SK-N-DZ (cell line): ENCODE results near the gene PPP1R1A.
A peak's percentile ranks its signal among the peaks of the same experiment; 100 is the strongest.

Source experiments
- DNase-seq: peaks from one replicate; pipeline ENCODE4 v3.0.0-alpha.2; 2015; ENCODE audit warnings: low spot score

The PPP1R1A gene

GRCh38 chr12:54603872-54604271, 15.4 kb upstream of the PPP1R1A start:
- DNase-seq = no peak

DNA sequence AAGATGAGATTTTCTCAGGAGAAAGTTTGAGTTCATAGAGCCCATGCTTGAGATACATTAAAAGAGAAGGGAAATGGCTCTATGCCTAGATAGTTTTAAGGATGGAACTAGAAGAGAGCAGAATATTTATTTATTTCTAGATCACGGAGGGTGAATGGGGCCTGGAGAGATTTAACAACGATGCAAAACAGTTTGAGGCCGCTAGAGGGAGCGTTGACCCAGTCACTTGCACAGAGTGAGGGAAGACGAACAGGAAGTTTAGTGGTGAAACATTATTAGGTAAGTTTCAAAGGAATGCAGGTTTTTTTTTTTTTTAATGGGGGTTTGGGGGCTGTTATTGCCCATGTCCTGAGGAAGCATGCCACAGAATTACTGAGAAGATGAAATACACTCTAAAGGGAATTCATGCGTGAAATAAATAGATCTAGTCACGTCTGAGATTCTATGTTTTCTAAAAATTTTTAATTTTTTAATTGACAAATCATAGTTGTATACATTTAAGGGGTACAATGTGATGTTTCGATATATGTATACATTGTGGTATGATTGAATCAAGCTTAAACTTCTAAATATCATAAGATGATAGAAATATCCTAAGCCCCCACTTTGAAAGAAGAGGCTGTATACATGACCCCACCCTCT, 14.8 kb upstream of the PPP1R1A start:
- peak; percentile 52 for DNase-seq

- no peak for DNase-seq
These were observed 14.2 kb upstream of the PPP1R1A start for GRCh38 chr12:54602661-54603060.

DNA sequence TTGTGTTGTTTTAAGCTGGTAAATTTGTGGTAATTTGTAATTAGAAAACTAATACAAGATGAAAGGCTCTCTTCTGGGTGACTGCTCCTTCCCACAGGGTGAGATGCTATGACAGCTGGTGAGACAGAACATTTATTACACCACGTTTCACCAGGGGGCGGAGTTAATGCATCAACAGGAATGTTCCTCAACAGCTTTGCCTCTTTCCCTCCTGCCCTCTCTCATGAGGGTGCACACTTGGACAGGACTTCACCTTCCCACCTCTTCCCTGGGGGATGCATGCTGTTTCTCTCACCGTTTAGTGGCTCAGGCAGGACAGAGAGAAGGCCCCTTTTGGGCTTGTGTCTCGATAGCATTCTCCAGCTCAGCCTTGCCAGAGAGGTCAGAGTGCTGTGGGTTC, 13.4 kb upstream of the PPP1R1A start:
- no peak for DNase-seq

DNA sequence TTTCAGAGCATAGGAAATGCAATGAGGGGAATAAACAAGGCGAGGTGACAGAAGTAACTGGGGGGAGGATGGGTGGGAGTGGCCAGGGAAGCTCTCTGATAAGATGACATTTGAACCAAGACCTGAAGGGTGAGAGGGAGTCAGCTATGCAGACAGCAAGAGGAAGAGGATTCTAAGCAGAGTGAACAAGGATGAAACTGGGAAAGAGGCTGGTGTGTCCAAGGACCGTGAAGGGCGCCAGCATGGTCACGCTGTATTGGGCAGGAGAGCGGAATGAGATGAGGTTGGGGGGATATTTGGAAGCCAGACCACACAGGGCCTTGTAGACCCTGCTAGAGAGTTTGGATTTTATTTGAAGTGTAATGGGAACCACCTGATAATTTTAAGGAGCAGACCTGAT, 10.5 kb upstream of the PPP1R1A start:
- DNase-seq = no peak

DNA sequence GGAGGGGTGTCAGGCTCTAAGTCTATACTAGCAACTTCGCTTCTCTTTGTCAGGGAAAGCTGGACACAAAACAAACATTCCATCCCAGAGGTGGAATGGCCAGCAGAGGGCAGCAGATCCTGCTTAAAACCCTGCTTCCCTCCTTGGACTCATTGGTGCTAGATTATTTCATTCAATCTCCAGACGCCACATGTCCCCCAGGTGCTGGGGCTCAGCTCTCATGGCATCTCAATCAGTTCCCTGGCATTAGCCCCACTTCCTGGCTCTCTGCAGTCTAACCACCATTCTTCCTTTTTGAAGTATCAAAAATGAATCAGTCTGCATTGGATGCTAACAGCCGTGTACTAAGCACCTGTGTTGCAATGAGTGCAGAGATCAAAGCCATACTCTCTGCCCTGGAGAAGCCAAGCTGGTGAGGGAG, 8.1 kb upstream of the PPP1R1A start:
- peak; percentile 55 for DNase-seq

GRCh38 chr12:54595471-54595870, 7.0 kb upstream of the PPP1R1A start:
- DNase-seq = no peak

GRCh38 chr12:54593725-54594124, 5.3 kb upstream of the PPP1R1A start:
- DNase-seq = no peak

DNA sequence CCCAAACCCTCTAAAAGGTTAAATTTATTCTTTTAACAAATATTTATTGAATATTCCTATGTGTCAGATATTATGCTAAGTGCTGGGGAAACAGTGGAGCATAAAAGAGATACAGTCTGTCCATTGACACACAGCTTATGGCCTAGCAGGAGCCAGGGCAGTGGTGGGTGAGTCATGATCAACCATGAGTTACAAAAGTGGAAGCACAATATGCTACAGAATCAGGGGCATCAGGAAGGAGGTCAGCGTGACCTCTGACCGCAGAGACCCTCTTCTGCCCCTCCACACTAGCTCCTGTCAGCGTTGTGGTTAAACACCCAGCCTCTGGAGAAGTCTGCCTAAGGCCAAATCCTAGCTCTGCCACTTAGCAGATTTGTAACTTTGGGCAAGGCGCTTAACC, 4.7 kb upstream of the PPP1R1A start:
- DNase-seq = no peak

- no peak for DNase-seq
These were observed 3.9 kb upstream of the PPP1R1A start for GRCh38 chr12:54592316-54592715.

- no peak for DNase-seq
These were observed 2.6 kb upstream of the PPP1R1A start for GRCh38 chr12:54590978-54591591.

- DNase-seq = no peak
These were observed 1.5 kb upstream of the PPP1R1A start for GRCh38 chr12:54589964-54590363.

DNA sequence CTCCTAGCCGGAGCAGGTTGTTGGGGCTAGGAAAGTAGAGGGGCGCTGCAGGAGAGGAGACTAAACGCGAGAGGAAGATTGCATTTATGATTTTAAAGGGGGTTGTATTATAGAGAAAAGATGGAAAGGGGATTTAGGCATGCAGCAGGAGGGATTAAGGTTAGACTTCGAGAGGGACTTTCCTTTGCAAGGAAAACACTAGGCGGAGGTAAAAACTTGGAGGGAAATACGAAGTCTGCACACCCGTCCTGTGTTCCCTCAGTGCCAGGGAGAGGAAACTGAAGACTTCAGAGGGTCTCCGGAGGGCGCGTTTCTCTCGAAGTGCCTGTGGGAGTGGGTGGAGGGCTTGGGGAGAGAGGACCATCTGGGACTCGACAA, 420 bp upstream of the PPP1R1A start:
- DNase-seq = no peak

DNA sequence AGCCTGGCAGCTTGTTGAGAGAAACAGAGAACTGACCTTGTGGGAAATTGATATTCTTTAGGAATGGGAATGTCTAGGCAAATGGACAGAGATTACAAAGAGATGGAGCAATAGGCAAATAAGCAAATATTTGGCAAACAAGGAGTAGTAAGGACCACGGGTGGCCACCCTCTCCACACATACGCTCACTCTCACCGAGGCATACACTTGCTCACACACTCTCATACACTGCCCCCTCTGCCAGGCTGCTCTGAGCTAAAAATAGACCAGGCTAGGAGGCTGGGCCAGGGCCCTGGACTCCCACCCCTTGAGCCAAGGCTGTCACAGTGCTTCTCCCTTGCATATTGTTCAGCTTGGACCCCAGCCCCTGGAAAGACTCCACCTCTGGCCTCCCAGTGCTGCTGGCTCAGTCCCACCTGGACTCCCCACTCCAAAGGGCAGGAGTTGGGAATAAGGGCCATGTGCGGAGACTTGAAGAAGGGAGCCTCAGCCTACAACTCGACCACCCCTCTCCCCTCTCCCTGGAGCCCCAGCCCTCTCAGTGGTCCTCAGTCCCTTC, 1.1 kb downstream of the PPP1R1A start:
- DNase-seq = no peak

GRCh38 chr12:54586620-54587019, 1.8 kb downstream of the PPP1R1A start:
- DNase-seq = no peak

DNA sequence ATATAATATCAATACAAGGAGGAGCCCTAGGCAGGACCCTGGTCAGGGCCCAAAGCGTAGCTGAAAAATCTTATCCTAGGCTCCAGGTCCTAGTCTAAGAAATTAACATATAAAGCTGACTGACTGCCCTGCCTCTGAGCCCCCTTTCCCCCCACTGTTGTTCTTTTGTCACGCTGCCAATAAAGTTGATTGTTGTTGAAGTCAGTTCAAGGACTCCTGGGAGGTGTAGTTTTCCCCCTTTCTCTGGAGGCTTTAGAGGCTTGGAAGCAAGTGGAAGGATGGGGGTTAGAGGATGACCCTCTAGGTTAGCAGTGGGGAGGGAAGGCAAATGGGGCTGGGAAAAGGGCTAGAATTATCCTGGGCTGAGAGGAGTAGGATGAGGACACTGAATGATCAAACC, 3.2 kb downstream of the PPP1R1A start:
- DNase-seq = no peak

GRCh38 chr12:54584128-54584527, 4.3 kb downstream of the PPP1R1A start:
- no peak for DNase-seq

DNA sequence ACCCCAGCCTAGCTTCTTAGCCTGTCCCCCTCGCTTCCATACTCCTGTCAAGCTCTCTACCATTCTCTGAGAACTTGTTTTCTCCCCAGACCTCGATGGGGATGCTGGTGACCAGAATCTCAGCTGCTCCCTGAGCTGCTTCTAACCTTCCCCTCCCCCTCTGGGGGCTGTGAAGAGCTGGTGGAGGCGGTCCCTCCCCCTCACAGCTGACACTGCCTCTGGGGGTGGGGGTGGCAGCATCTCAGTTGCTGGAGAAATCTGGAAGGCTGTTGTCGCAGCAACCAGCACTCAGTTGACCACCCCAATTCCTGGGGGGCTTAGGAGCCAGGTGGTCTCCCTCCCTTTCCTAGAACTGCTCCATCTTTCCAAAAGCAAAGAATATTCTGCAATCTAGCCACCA, 4.7 kb downstream of the PPP1R1A start:
- no peak for DNase-seq

DNA sequence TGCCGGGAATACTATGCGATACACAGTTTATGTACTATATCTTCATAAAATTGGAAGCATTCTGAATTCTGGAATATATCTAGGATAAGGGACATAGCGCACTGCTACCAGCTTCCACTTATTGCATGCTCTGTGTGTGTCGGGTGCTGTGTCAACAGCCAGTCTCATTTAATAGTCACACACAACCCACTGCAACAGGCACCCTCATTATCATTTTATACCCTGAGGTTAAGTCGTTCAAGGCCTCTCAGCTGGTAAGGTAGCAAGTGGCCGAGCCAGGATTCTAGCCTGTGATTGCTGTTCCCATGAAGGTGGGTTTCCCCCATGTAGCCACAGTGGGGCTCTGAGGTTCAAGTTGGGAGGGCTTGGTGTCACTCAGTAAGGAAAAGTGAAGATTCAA, 7.0 kb downstream of the PPP1R1A start:
- no peak for DNase-seq

DNA sequence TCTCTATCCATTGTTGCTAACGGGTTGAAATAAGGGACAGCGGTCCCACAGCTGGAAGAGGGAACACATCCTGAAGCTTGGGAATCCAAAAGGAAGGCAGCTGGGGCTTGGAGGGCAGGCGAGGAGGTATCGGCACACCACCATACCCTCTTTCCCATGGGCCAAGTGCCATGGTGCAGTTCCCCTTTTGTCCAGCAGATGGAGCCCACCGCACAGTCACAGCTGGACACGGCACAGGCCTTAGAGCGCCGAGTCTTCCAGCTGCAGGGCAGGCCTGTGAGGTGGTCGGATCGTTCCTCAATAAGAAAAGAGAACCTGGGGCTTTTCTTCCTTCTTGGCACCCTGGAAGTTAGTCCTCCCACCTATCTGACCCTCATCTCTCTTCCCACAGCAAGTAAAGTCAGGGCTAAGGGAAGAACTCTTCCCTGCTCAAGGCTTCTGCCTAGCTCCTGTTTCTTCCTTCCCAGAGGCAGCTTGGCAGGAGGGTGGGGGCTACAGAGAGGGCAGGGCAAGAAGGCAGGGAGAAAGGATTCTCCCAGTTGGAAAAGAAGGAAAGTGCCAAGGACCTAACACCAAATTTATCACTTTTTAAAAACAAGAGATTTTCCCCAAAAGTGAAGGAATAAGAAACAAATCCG, 8.6 kb downstream of the PPP1R1A start:
- peak; percentile 63 for DNase-seq

DNA sequence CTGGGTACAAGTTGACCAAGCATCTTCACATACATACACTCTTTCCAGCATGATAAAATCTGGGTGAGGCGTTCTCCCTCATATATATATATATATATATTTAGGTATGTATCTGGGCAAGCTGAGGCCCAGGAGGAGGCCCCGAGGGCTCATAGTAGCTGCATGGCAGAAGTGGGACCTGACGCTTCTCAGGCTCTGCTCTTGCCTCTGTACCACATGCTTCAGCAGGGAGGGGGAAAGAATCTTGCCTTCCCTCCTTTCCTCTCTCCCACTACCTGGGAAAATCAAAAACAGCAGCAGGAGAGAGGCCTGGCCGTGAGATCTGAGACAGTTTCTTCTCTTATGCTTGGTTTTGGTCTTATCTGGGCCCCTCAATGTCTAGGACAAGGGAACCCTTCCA, 9.2 kb downstream of the PPP1R1A start:
- DNase-seq = no peak

GRCh38 chr12:54578778-54579177, 9.7 kb downstream of the PPP1R1A start:
- DNase-seq = no peak

GRCh38 chr12:54572881-54573280, 15.6 kb downstream of the PPP1R1A start:
- DNase-seq = no peak
